GM12878 (cell line): Measurements from ENCODE around the gene UBE2E1. TPM values are rescaled to one million over a fixed set of nuclear protein-coding genes. Genes with fewer than 3 reads are reported as not detected.

ENCODE experiments used
- ASH2L ChIP-seq: fragments of 300-600, 200-600 bp; sonication (generic); IDR thresholded peaks from 2 replicates; pipeline ENCODE4 v1.6.1; 2017; ENCODE audit warnings: low read depth, mild to moderate bottlenecking, borderline replicate concordance
- BACH1 ChIP-seq: fragments of 450-650 bp; IDR thresholded peaks from 2 replicates; pipeline ENCODE4 v1.6.1; 2017; ENCODE audit warnings: mild to moderate bottlenecking, borderline replicate concordance
- CBFB ChIP-seq: IDR thresholded peaks from 2 replicates; pipeline ENCODE4 v1.6.1; 2016; ENCODE audit warnings: antibody characterized with exemption, low read depth
- EED ChIP-seq: sonication (generic); IDR thresholded peaks from 2 replicates; pipeline ENCODE4 v1.6.1; 2016; ENCODE audit warnings: antibody characterized with exemption, low read depth
- EP300 ChIP-seq, 2 experiments: fragments of 150-350 bp in 1 of 2; IDR thresholded peaks; 2 replicates each; pipeline ENCODE4 v1.6.1; 2011 to 2012; ENCODE audit warnings: low read depth in 2 of 2, low read length in 2 of 2, borderline replicate concordance in 1 of 2, improper control_type of control experiment in 1 of 2, inconsistent platforms in 1 of 2; ENCODE audit not compliant: control insufficient read depth in 1 of 2
- ESRRA ChIP-seq: IDR thresholded peaks from 2 replicates; pipeline ENCODE4 v1.6.1; 2012; ENCODE audit warnings: mild to moderate bottlenecking, low read length, improper control_type of control experiment
- GATAD2B ChIP-seq: fragments of 450-650 bp; conservative IDR thresholded peaks from 2 replicates; pipeline ENCODE4 v1.6.1; 2017; ENCODE audit warnings: low read depth, mild to moderate bottlenecking, moderate library complexity
- JUND ChIP-seq: IDR thresholded peaks from 2 replicates; pipeline ENCODE4 v1.6.1; 2012; ENCODE audit warnings: low read depth, mild to moderate bottlenecking, low read length, improper control_type of control experiment, moderate library complexity
- MTA3 ChIP-seq: IDR thresholded peaks from 2 replicates; pipeline ENCODE4 v1.6.1; 2012; ENCODE audit warnings: low read length, inconsistent platforms, borderline replicate concordance
- MYB ChIP-seq: fragments of 150-350 bp; IDR thresholded peaks from 2 replicates; pipeline ENCODE4 v1.6.1; 2014; ENCODE audit warnings: mild to moderate bottlenecking, low read depth, low read length, borderline replicate concordance
- MYC ChIP-seq: IDR thresholded peaks from 2 replicates; pipeline ENCODE4 v1.6.1; 2011; ENCODE audit warnings: mild to moderate bottlenecking, low read length, moderate library complexity, inconsistent platforms; ENCODE audit not compliant: insufficient read depth, insufficient replicate concordance, insufficient read length, severe bottlenecking
- NBN ChIP-seq: fragments of 450-650 bp; IDR thresholded peaks from 2 replicates; pipeline ENCODE4 v1.6.1; 2016
- NR2F1 ChIP-seq: fragments of 450-650 bp; conservative IDR thresholded peaks from 2 replicates; pipeline ENCODE4 v1.6.1; 2017; ENCODE audit warnings: mild to moderate bottlenecking
- POLR2AphosphoS2 ChIP-seq: IDR thresholded peaks from 2 replicates; pipeline ENCODE4 v1.6.1; 2011; ENCODE audit warnings: low read depth, mild to moderate bottlenecking, low read length, improper control_type of control experiment, moderate library complexity
- POLR2AphosphoS5 ChIP-seq: IDR thresholded peaks from 2 replicates; pipeline ENCODE4 v1.6.1; 2011; ENCODE audit warnings: mild to moderate bottlenecking, low read length, inconsistent platforms
- POU2F2 ChIP-seq: IDR thresholded peaks from 3 replicates; pipeline ENCODE4 v1.6.1; 2011; ENCODE audit warnings: low read depth, mild to moderate bottlenecking, low read length, borderline replicate concordance
- SMARCA5 ChIP-seq: fragments of 450-650 bp; IDR thresholded peaks from 2 replicates; pipeline ENCODE4 v1.6.1; 2017; ENCODE audit warnings: mild to moderate bottlenecking
- TARDBP ChIP-seq: IDR thresholded peaks from 2 replicates; pipeline ENCODE4 v1.6.1; 2016; ENCODE audit warnings: borderline replicate concordance
- TCF3 ChIP-seq: IDR thresholded peaks from 2 replicates; pipeline ENCODE4 v1.6.1; 2012; ENCODE audit warnings: low read depth, mild to moderate bottlenecking, low read length, borderline replicate concordance; ENCODE audit not compliant: insufficient read depth
- YBX1 ChIP-seq: fragments of 450-650 bp; IDR thresholded peaks from 2 replicates; pipeline ENCODE4 v1.6.1; 2016; ENCODE audit warnings: antibody characterized with exemption
- ZNF274 ChIP-seq: IDR thresholded peaks from one replicate; pipeline ENCODE4 v1.8.0; 2011; ENCODE audit not compliant: insufficient read length, insufficient read depth
- ZZZ3 ChIP-seq: IDR thresholded peaks from 2 replicates; pipeline ENCODE4 v1.6.1; 2011; ENCODE audit warnings: low read depth; ENCODE audit not compliant: control insufficient read depth, insufficient read length
- polyA plus RNA-seq, 11 experiments: library from polyadenylated mRNA; depleted of rRNA in 4 of 11; unstranded in 6 of 11; stranded (reverse) in 5 of 11; fragments of >200 nt; fragmentation: Nextera tagmentation in 4 of 11; fragmentation: Illumina TruSeq in 1 of 11; extraction: Ambion mirVana in 4 of 11; extraction: Trizol in 1 of 11; gene quantifications; 1 replicate in 1 of 11; 2 replicates in 10 of 11; pipeline versions ENCODE4 v1.2.1 to v1.2.3, GENCODE V29; 2011 to 2016; ENCODE audit warnings: inconsistent platforms in 2 of 11, missing spikeins in 2 of 11, low read depth in 1 of 11
- total RNA-seq, 4 experiments: library from RNA; depleted of rRNA in 3 of 4; stranded (reverse); fragments of >200 nt in 3 of 4; fragmentation: Illumina TruSeq in 1 of 4; extraction: Trizol in 1 of 4; gene quantifications; 2 replicates each; pipeline versions ENCODE4 v1.2.1 to v1.2.3, GENCODE V29; 2013 to 2021
- TF ChIP-seq, protein P1 (sequence below): fragments of 450-650 bp; IDR thresholded peaks from 2 replicates; pipeline ENCODE4 v1.6.1; 2016; ENCODE audit warnings: mild to moderate bottlenecking
- TF ChIP-seq, protein P2 (sequence below): fragments of 450-650 bp; IDR thresholded peaks from 2 replicates; pipeline ENCODE4 v1.6.1; 2018; ENCODE audit warnings: mild to moderate bottlenecking, low read depth, moderate library complexity; ENCODE audit not compliant: partially characterized antibody
- TF ChIP-seq, protein P3 (sequence below): IDR thresholded peaks from 2 replicates; pipeline ENCODE4 v1.6.1; 2012; ENCODE audit warnings: low read depth, low read length, improper control_type of control experiment
- TF ChIP-seq, protein P4 (sequence below): IDR thresholded peaks from 2 replicates; pipeline ENCODE4 v1.6.1; 2011; ENCODE audit warnings: low read depth, mild to moderate bottlenecking, low read length, moderate library complexity, borderline replicate concordance; ENCODE audit errors: extremely low read depth

The UBE2E1 gene
- total and polyA plus RNA-seq, 10 of the 15 experiments (the other 5 are each of a cell fraction or from before 2014, with no cell fraction given): 18.7 to 425 (median 147) TPM

DNA sequence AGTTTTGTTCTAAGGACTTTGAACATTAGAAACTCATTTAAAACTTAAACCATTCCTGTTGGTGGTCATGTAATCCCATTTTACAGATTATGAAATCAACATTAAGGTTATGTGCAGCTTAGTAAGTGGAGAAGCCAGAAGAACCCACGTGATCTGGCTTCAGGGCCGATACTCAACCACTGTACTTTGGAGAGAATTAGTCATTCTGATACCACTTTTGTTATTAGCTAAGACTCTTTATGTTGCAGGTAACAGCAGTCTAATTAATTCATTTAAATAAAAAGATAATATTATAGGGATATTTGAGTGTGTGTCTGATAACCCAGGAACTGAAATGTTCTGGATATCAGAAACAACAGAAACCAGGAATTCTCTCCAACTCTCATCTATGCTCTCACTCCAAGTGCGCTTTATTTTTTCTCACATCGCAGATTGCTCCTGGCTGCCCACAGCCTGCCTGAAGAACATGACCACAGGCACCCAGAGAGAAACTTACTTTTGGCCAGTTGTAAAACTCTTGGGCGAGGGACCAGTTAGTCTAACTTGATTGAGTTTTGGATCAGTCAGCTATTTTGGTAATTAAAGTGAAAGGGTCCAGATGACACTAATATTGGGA lies 25.2 kb downstream of the UBE2E1 start (continued):
- TF ChIP-seq, protein P1, sequence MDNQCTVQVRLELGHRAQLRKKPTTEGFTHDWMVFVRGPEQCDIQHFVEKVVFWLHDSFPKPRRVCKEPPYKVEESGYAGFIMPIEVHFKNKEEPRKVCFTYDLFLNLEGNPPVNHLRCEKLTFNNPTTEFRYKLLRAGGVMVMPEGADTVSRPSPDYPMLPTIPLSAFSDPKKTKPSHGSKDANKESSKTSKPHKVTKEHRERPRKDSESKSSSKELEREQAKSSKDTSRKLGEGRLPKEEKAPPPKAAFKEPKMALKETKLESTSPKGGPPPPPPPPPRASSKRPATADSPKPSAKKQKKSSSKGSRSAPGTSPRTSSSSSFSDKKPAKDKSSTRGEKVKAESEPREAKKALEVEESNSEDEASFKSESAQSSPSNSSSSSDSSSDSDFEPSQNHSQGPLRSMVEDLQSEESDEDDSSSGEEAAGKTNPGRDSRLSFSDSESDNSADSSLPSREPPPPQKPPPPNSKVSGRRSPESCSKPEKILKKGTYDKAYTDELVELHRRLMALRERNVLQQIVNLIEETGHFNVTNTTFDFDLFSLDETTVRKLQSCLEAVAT: 0 out of 2 replicates have a peak, but pooled peaks have one; percentile 38
- TF ChIP-seq, protein P2, sequence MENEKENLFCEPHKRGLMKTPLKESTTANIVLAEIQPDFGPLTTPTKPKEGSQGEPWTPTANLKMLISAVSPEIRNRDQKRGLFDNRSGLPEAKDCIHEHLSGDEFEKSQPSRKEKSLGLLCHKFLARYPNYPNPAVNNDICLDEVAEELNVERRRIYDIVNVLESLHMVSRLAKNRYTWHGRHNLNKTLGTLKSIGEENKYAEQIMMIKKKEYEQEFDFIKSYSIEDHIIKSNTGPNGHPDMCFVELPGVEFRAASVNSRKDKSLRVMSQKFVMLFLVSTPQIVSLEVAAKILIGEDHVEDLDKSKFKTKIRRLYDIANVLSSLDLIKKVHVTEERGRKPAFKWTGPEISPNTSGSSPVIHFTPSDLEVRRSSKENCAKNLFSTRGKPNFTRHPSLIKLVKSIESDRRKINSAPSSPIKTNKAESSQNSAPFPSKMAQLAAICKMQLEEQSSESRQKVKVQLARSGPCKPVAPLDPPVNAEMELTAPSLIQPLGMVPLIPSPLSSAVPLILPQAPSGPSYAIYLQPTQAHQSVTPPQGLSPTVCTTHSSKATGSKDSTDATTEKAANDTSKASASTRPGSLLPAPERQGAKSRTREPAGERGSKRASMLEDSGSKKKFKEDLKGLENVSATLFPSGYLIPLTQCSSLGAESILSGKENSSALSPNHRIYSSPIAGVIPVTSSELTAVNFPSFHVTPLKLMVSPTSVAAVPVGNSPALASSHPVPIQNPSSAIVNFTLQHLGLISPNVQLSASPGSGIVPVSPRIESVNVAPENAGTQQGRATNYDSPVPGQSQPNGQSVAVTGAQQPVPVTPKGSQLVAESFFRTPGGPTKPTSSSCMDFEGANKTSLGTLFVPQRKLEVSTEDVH: no peak
- TF ChIP-seq POLR2AphosphoS5: no peak
- no peak for TF ChIP-seq POLR2AphosphoS2
- peak; percentile 91; the same call in 1 of the 2 replicates for TF ChIP-seq MTA3
- TF ChIP-seq JUND: peak; percentile 87; the same call in 1 of the 2 replicates
- TF ChIP-seq ZZZ3: no peak
- TF ChIP-seq TCF3: no peak
- TF ChIP-seq, protein P3, sequence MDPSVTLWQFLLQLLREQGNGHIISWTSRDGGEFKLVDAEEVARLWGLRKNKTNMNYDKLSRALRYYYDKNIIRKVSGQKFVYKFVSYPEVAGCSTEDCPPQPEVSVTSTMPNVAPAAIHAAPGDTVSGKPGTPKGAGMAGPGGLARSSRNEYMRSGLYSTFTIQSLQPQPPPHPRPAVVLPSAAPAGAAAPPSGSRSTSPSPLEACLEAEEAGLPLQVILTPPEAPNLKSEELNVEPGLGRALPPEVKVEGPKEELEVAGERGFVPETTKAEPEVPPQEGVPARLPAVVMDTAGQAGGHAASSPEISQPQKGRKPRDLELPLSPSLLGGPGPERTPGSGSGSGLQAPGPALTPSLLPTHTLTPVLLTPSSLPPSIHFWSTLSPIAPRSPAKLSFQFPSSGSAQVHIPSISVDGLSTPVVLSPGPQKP: no peak
- TF ChIP-seq CBFB: no peak
- peak; percentile 56; the same call in 1 of the 2 replicates for TF ChIP-seq EED
- TF ChIP-seq, protein P4, sequence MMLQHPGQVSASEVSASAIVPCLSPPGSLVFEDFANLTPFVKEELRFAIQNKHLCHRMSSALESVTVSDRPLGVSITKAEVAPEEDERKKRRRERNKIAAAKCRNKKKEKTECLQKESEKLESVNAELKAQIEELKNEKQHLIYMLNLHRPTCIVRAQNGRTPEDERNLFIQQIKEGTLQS: no peak
- TF ChIP-seq BACH1: 0 out of 2 replicates have a peak, but pooled peaks have one; percentile 24
- TF ChIP-seq NR2F1: peak; percentile 30; the same call in 1 of the 2 replicates
- TF ChIP-seq GATAD2B: no peak; the same call in 1 of the 2 replicates
- TF ChIP-seq ASH2L: no peak
- TF ChIP-seq NBN: 0 out of 2 replicates have a peak, but pooled peaks have one; percentile 46
- no peak for TF ChIP-seq MYB
- peak; percentile 52 to 79; a peak in 2 of 4 replicates for TF ChIP-seq EP300 (IDR thresholded peaks at IDR 0.05; ENCODE audit: borderline replicate concordance in 1 of 2, control insufficient read depth in 1 of 2, low read depth in 2 of 2, low read length in 2 of 2)
- no peak for TF ChIP-seq ESRRA
- no peak for TF ChIP-seq TARDBP
- TF ChIP-seq MYC: no peak
- no peak for TF ChIP-seq YBX1
- peak; percentile 88; the same call in 1 of the 2 replicates for TF ChIP-seq SMARCA5
- TF ChIP-seq ZNF274: no peak
- TF ChIP-seq POU2F2: no peak
